ENCODE measurements around the gene KCNE2.
"Not testable (repeated sequence)": the region's sequence is repeated elsewhere in the genome, so short reads cannot be mapped to it uniquely, and the experiment has no call there.

Gene KCNE2

DNA sequence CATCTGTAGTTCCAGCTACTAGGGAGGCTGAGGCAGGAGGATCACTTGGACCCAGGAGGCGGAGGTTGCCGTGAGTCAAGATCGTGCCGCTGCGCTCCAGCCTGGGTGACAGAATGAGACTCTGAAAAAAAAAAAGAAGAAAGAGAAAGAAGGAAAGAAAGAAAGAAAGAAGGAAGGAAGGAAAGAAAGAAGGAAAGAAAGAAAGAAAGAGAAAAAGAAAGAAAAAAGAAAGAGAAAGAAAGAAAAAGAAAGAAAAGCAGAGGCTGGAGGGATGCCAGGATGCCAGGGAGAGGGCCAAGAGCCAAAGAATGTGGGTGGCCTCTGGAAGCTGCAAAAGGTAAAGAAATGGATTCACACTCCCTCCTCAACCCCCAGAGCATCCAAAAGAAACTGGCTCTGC lies 8.2 kb upstream of the KCNE2 start:
- Histone ChIP-seq H3K4me3 (ENCODE audit: low read length) (no peak overlapping the region), H3K36me3 (ENCODE audit: insufficient read depth, low read depth, low read length) (no peaks in the 10 kb centered on the region), H3K27me3 (ENCODE audit: insufficient read depth, low read length) (no peaks in the 10 kb centered on the region), H3K27ac (ENCODE audit: low read length) (no peak overlapping the region), H3K9ac (ENCODE audit: low read depth, low read length) (no peak overlapping the region), H3K4me1 (ENCODE audit: insufficient read depth, low read length) (no peaks in the 10 kb centered on the region), H3K9me3 (ENCODE audit: insufficient read depth, low read depth, low read length) (no peaks in the 10 kb centered on the region)

DNA sequence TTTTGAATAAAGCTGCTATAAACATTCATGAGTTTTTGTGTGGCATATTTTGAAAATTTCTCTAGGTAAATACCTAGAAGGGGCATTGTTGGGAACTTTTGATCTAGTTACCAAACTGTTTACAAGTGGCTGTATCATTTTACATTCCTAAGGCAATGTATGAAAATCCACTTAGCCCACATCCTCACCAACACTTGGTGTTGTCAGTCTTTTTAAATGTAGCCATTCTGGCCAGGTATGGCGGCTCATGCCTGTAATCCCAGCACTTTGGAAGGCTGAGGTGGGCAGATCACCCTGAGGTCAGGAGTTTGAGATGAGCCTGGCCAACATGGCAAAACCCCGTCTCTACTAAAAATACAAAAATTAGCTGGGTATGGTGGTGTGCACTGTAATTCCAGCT lies 5.9 kb upstream of the KCNE2 start:
- H3K4me3 ChIP-seq (ENCODE audit: low read length): no peak overlapping the region
- H3K36me3 ChIP-seq (ENCODE audit: insufficient read depth, low read depth, low read length): no peaks in the 10 kb centered on the region
- H3K27me3 ChIP-seq (ENCODE audit: insufficient read depth, low read length): no peaks in the 10 kb centered on the region
- no peaks in the 10 kb centered on the region for H3K9me3 ChIP-seq (ENCODE audit: insufficient read depth, low read depth, low read length)
- no peak overlapping the region for H3K27ac ChIP-seq (ENCODE audit: low read length)
- no peak overlapping the region for H3K9ac ChIP-seq (ENCODE audit: low read depth, low read length)
- H3K4me1 ChIP-seq (ENCODE audit: insufficient read depth, low read length): no peaks in the 10 kb centered on the region

DNA sequence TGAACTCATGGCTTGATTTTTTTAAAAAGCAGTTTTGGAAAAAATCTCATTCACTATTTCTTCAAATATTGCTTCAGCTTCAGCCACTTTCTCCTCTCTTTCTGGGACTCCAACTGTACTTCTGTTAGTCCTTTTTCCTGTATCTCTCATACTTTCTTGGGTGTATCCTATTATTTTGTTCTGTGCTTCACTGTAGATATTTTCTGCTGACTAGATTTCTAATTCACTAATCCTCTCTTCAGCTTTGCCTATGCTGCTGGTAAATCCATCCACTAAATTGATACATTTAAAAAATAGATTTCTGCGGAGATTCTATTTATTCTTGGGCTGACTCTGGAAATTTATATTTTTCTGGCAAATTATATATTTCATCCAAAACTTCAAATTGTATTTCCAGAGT lies 4.9 kb upstream of the KCNE2 start:
- H3K36me3 ChIP-seq (ENCODE audit: insufficient read depth, low read depth, low read length): no peaks in the 10 kb centered on the region
- no peaks in the 10 kb centered on the region for H3K9me3 ChIP-seq (ENCODE audit: insufficient read depth, low read depth, low read length)
- no peaks in the 10 kb centered on the region for H3K27me3 ChIP-seq (ENCODE audit: insufficient read depth, low read length)
- no peak overlapping the region for H3K4me3 ChIP-seq (ENCODE audit: low read length)
- no peak overlapping the region for H3K9ac ChIP-seq (ENCODE audit: low read depth, low read length)
- no peak overlapping the region for H3K27ac ChIP-seq (ENCODE audit: low read length)
- H3K4me1 ChIP-seq (ENCODE audit: insufficient read depth, low read length): no peaks in the 10 kb centered on the region

DNA sequence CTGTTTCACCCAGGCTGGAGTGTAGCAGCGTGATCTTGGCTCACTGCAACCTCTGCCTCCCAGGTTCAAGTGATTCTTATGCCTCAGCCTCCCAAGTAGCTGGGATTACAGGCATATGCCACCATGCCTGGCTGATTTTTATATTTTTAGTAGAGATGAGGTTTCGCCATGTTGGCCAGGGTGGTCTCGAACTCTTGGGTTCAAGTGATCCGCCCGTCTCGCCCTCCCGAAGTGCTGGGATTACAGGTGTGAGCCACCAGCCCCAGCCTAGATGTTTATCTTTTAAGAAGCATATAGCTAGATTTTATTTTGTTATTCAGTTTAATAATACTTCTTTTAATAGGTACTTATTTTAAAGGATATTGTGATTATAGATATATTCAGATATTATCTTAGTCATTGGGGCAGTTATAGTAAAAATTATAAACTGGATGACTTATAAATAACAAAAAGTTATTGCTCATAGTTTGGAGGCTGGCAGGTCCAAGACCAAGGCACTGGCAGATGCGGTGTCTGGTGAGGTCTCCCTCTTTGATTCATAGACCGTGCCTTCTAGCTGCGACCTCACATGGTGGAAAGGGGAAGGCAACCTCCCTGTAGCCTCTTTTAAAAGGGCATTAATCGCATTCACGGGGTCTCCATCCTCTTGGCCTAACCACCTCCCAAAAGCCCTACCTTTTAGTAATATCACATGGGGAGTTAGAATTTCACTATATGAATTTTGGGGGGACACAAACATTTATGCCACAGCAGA lies 3.1 kb upstream of the KCNE2 start:
- Histone ChIP-seq H3K27me3 (ENCODE audit: insufficient read depth, low read length) (no peaks in the 10 kb centered on the region), H3K9ac (ENCODE audit: low read depth, low read length) (no peak overlapping the region)

DNA sequence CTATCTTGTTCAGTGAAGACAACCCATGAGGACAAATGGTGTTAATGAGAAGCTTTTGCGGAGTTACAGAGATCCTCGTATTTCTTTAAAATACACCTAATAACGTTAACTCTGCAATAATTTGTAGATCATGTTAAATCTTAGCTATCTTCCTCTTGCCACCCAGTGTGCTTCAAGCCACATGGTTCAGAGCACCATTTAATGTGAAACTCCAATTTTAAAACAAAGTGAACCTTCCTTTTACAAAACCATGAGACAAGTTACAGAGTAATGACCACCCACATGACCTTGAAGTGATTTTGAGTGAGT lies 1.7 kb upstream of the KCNE2 start:
- Histone ChIP-seq H3K4me3 (ENCODE audit: low read length) (no peak overlapping the region), H3K27ac (ENCODE audit: low read length) (no peak overlapping the region), H3K4me1 (ENCODE audit: insufficient read depth, low read length) (no peaks in the 10 kb centered on the region), H3K36me3 (ENCODE audit: insufficient read depth, low read depth, low read length) (no peaks in the 10 kb centered on the region), H3K9ac (ENCODE audit: low read depth, low read length) (no peak overlapping the region), H3K9me3 (ENCODE audit: insufficient read depth, low read depth, low read length) (no peaks in the 10 kb centered on the region), H3K27me3 (ENCODE audit: insufficient read depth, low read length) (no peaks in the 10 kb centered on the region)

More for the DNA sequence above, 3.1 kb upstream of the KCNE2 start:
- H3K36me3 ChIP-seq (ENCODE audit: insufficient read depth, low read depth, low read length): no peaks in the 10 kb centered on the region
- H3K4me1 ChIP-seq (ENCODE audit: insufficient read depth, low read length): no peaks in the 10 kb centered on the region
- no peak overlapping the region for H3K27ac ChIP-seq (ENCODE audit: low read length)
- H3K9me3 ChIP-seq (ENCODE audit: insufficient read depth, low read depth, low read length): no peaks in the 10 kb centered on the region
- no peak overlapping the region for H3K4me3 ChIP-seq (ENCODE audit: low read length)

DNA sequence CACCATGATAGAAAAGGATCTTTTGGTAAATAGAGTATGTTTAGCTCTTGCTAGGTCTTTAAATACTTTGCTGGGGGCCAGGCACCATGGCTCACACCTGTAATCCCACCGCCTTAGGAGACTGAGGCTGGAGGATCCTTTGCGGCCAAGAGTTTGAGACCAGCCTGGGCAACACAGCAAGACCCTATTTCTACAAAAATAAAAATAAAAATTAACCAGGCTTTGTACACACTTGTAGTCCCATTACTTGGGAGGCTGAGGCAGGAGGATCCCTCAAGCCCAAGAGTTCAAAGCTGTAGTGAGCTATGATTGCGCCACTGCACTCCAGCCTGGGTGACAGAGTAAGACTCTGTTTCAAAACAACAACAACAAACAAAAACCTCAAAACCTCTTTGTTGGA lies 1.1 kb upstream of the KCNE2 start:
- H3K27me3 ChIP-seq (ENCODE audit: insufficient read depth, low read length): no peaks in the 10 kb centered on the region

DNA sequence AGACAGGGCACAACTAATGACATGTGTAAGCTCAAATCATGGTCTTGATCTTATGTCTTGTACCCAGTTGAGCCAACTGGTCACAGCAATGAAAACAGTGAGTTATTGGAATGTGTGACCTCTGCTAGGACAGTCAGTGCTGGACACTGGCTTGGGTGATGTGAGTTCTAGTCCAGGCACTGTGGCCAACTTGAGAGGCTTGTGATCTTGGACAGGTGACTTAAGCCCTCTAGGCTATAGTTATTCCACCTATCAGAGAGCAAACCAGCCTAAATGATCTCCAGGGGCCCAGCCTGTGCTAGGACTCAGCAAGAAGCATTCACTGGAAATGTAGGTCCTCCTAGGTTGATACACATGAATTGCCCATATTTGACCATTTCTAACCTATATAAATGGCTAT lies 1.1 kb downstream of the KCNE2 start:
- Histone ChIP-seq H3K27ac (ENCODE audit: low read length) (no peak overlapping the region), H3K36me3 (ENCODE audit: insufficient read depth, low read depth, low read length) (no peaks in the 10 kb centered on the region), H3K27me3 (ENCODE audit: insufficient read depth, low read length) (no peaks in the 10 kb centered on the region), H3K4me1 (ENCODE audit: insufficient read depth, low read length) (0 out of 2 replicates have a peak, but pooled peaks cover 4% of the 10 kb centered on the region), H3K9me3 (ENCODE audit: insufficient read depth, low read depth, low read length) (no peaks in the 10 kb centered on the region), H3K4me3 (ENCODE audit: low read length) (no peak overlapping the region), H3K9ac (ENCODE audit: low read depth, low read length) (no peak overlapping the region)

More for the DNA sequence above, 1.1 kb upstream of the KCNE2 start:
- H3K4me3 ChIP-seq (ENCODE audit: low read length): no peak overlapping the region
- no peak overlapping the region for H3K9ac ChIP-seq (ENCODE audit: low read depth, low read length)
- 0 out of 2 replicates have a peak, but pooled peaks cover 3% of the 10 kb centered on the region for H3K4me1 ChIP-seq (ENCODE audit: insufficient read depth, low read length)
- H3K27ac ChIP-seq (ENCODE audit: low read length): no peak overlapping the region
- no peaks in the 10 kb centered on the region for H3K36me3 ChIP-seq (ENCODE audit: insufficient read depth, low read depth, low read length)
- no peaks in the 10 kb centered on the region for H3K9me3 ChIP-seq (ENCODE audit: insufficient read depth, low read depth, low read length)

DNA sequence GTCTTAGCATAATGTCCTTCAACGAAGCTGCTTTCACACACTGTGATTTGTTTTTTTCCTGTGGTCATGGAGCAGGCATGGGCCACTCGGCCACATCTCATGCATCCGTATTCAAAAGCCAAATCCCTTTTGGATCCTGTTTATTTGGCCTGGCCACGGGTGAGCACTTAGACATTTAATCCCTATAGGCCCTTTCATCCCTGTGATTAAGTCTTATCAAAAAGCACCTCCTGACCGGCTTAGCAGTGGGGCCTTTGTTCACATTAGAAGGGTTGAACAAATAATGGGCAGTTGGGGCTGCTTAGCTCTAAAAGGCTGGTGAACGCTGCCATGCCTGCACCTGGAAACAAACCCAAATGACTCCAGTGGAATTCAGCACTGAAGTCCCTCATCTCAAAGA lies 2.0 kb downstream of the KCNE2 start:
- Histone ChIP-seq H3K4me1 (ENCODE audit: insufficient read depth, low read length) (0 out of 2 replicates have a peak, but pooled peaks cover 4% of the 10 kb centered on the region), H3K9ac (ENCODE audit: low read depth, low read length) (no peak overlapping the region), H3K27me3 (ENCODE audit: insufficient read depth, low read length) (no peaks in the 10 kb centered on the region), H3K9me3 (ENCODE audit: insufficient read depth, low read depth, low read length) (no peaks in the 10 kb centered on the region), H3K4me3 (ENCODE audit: low read length) (no peak overlapping the region), H3K27ac (ENCODE audit: low read length) (no peak overlapping the region), H3K36me3 (ENCODE audit: insufficient read depth, low read depth, low read length) (no peaks in the 10 kb centered on the region)

DNA sequence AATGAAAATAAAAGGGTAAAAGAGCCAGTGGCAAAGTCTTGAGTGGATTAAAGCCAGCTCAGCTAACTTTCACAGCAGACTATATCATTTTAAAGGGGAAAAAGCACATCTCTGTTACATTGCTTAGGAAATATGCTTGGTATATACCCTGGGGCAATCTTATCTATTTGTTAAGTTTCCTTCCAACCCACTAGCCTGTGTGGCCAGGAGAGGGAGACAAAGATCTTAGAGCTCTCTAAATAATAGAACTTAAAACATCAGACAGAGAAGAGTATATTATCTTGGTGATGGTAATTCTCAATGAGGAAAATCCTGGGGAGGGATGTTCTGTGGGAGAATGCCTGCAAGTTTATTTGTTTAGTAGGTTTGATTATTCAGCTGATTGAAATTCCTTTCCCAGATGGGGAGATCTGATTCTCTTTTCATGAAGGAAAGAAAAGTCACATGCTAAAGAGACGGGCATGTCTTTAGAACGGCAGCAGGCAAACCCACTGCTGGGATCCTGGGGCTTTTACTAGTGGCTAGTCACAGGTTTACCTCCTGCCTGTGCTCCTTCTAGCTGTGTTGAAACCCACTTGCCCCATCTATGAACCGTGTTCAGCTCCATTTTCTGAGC lies 3.6 kb downstream of the KCNE2 start:
- Histone ChIP-seq H3K9me3 (ENCODE audit: insufficient read depth, low read depth, low read length) (no peaks in the 10 kb centered on the region), H3K36me3 (ENCODE audit: insufficient read depth, low read depth, low read length) (no peaks in the 10 kb centered on the region), H3K9ac (ENCODE audit: low read depth, low read length) (no peak overlapping the region), H3K4me3 (ENCODE audit: low read length) (no peak overlapping the region), H3K27ac (ENCODE audit: low read length) (no peak overlapping the region), H3K4me1 (ENCODE audit: insufficient read depth, low read length) (0 out of 2 replicates have a peak, but pooled peaks cover 4% of the 10 kb centered on the region), H3K27me3 (ENCODE audit: insufficient read depth, low read length) (no peaks in the 10 kb centered on the region)

DNA sequence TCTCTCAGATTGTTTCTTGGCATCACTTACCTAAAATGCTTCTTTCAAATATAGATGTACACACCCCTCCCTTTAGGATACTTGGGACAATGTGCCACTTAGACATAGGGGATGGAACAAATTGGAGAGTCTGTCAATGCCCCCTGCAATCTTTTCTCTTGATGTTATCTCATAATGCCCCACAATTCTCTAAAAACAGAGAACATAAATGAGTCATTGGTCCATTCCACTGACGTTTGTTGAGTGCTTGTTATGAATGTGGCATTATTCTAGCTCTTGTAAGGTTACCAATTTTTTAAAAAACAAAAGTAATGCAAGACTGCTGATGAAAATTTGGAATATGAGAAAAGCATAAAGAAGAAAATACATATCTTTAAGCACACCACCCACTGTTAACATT lies 5.9 kb downstream of the KCNE2 start:
- no peak overlapping the region for H3K4me3 ChIP-seq (ENCODE audit: low read length)
- H3K27ac ChIP-seq (ENCODE audit: low read length): no peak overlapping the region
- H3K27me3 ChIP-seq (ENCODE audit: insufficient read depth, low read length): no peaks in the 10 kb centered on the region
- H3K36me3 ChIP-seq (ENCODE audit: insufficient read depth, low read depth, low read length): no peaks in the 10 kb centered on the region
- peaks cover 9% of the 10 kb centered on the region; the same call in 1 of the 2 replicates for H3K4me1 ChIP-seq (ENCODE audit: insufficient read depth, low read length)
- H3K9me3 ChIP-seq (ENCODE audit: insufficient read depth, low read depth, low read length): no peaks in the 10 kb centered on the region
- no peak overlapping the region for H3K9ac ChIP-seq (ENCODE audit: low read depth, low read length)

DNA sequence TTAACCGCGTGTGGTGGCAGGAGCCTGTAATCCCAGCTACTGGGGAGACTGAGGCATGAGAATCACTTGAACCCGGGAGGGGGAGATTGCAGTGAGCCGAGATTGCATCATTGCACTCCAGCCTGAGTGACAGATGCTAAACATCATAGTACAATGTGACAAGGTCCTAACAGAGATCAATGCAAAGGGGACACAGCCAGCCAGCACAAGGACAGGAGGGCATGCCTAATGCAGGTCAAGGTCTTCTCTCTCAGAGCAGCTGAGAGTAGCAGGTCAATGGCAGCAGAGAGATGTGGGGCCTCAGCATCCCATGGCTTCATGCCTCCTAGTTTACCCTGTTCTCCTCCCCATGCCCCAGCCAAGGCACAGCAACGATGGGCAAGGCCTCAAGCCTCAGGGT lies 8.5 kb downstream of the KCNE2 start:
- no peaks in the 10 kb centered on the region for H3K36me3 ChIP-seq (ENCODE audit: insufficient read depth, low read depth, low read length)
- no peak overlapping the region for H3K4me3 ChIP-seq (ENCODE audit: low read length)
- no peak overlapping the region for H3K27ac ChIP-seq (ENCODE audit: low read length)
- no peak overlapping the region for H3K9ac ChIP-seq (ENCODE audit: low read depth, low read length)
- H3K9me3 ChIP-seq (ENCODE audit: insufficient read depth, low read depth, low read length): no peaks in the 10 kb centered on the region
- peaks cover 9% of the 10 kb centered on the region; the same call in 1 of the 2 replicates for H3K4me1 ChIP-seq (ENCODE audit: insufficient read depth, low read length)
- H3K27me3 ChIP-seq (ENCODE audit: insufficient read depth, low read length): no peaks in the 10 kb centered on the region

DNA sequence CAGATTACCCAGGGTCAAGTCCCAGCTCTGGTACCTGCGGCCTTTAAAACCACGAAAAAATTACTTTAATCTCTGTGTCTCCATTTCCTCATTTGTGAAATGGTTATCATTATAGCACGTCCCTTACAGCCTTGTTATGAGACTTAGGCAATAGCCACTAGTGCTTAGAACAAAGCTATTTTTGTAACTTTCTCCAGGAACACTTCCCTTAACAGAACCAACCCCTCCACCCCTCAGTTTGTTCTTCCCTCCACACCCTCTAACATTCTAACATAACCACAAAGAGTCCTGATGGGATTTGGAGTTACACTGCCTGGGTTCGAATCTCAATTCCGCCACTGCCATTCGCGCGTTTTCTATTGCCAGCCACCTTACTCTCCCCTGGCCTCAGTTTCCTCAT lies 10.7 kb downstream of the KCNE2 start:
- not testable (repeated sequence) for H3K27ac ChIP-seq (ENCODE audit: low read length); H3K36me3 ChIP-seq (ENCODE audit: insufficient read depth, low read depth, low read length); H3K4me1 ChIP-seq (ENCODE audit: insufficient read depth, low read length); H3K27me3 ChIP-seq (ENCODE audit: insufficient read depth, low read length); H3K9ac ChIP-seq (ENCODE audit: low read depth, low read length); H3K4me3 ChIP-seq (ENCODE audit: low read length); H3K9me3 ChIP-seq (ENCODE audit: insufficient read depth, low read depth, low read length)

All from iPS-20b (cell line).